Measurements from ENCODE around the gene NUAK2.

Gene NUAK2

DNA sequence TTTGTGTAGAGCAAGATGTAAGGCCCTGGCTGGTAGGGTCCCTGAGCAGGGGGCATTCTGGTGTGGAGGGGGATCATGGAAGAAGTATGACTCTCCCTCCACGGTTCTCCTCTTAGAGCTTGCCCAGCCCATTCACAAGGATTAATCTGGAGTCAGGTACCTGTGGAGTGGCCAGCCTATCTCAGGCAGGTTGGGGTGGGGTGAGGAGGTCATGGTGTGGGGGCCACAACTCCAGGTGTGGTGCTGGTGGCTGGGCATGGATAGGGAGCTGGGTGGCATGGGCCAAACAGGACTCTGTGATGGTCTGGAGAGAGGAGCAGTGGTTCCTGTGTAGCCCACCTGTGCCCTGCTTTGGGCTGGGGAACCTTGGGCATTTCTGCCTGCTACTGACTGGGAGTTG lies 61.5 kb downstream of the NUAK2 start:
- in situ Hi-C loops (cut with MboI; ENCODE audit: low sequenced_read_pairs): loop anchor here (10.0 kb wide), 1 partner anchor 285 kb away; no protein-coding TSS in a partner anchor

DNA sequence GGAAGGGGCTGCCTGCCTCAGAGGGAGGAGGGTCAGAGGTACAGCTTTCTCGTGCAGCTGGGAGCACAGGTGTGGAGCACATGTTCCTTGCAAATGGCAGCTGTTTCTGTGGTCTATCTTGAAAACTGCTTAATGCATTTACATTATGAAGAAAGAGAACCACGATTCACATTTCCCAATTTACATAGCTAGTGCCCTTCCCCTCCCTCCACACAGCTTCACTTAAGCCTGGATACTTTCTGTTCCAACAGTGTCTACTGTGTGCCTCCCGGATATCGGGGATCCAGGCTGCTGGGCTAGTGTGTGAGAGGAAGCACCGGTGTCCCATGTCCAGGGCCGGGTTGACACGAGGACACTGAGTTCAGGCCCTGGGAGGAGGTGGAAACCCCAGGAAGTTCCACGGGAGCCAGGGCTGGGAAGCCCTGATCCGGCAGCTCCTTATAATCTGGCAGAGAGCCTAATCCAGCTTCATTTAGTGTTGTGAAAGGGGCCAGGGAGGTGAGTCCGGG lies 62.2 kb downstream of the NUAK2 start:
- in situ Hi-C loops (cut with MboI; ENCODE audit: low sequenced_read_pairs): loop anchor here (10.0 kb wide), 1 partner anchor 285 kb away; no protein-coding TSS in a partner anchor

DNA sequence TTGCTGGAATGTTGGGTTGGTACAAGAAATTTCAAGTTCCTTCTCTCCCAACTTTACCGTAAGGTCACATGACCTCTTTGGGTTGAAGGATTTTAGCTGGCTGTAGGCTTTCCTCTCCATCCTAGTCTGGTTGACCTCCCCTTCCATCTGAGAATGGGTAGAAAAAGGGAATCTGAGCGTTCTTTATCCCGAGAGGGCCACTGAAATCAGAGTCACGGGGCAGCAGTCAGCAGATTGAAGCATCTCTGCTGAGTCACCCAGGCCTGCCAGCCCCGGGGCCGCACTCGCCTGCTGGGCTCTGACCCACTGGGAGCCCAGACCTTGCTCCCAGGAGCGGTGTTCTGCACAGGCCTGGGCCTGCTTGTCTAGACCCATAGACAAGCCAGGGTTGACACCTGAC lies 62.8 kb downstream of the NUAK2 start:
- in situ Hi-C loops (cut with MboI; ENCODE audit: low sequenced_read_pairs): loop anchor here (10.0 kb wide), 1 partner anchor 284 kb away; no protein-coding TSS in a partner anchor

DNA sequence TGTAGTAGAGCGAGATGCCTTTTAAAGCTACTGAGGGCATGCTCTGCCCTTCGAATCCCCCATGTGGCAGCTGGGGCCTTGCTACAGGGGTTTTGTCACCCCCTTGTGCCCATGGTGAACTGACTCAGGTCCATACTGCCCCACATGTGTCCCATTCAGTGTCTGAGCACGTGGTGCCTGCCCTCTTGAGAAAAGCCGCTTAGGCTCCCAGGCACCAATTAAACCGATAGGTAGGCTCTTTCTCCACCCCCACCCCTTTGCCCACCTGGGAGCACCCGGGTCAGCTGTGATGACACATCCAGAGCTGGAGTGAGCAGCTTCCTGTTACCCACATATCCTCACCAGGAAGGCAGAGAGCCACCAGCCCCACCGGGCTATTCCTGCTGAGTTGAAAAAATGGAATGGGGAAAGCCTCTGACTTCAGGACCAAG lies 63.3 kb downstream of the NUAK2 start:
- in situ Hi-C loops (cut with MboI; ENCODE audit: low sequenced_read_pairs): loop anchor here (10.0 kb wide), 1 partner anchor 283 kb away; no protein-coding TSS in a partner anchor

DNA sequence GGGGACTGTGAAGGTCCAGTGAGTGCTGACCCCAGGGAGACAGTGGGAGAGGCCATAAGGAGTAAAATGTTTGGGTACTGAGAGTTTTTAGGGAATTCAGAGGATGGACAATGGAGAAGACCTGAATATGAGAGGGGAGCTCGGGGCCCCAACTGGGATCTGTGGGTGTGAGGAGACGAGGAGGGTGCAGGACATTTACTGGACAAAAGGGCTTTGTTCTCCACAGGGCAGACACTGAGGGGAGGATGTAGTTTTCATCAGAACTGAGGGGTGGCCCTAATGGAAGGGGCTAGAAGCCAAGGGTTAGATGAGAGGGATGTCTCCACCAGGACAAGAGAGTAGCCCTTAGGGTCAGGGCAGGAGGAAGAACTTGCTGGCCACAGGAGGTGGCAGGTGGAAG lies 63.8 kb downstream of the NUAK2 start:
- in situ Hi-C loops (cut with MboI; ENCODE audit: low sequenced_read_pairs): loop anchor here (10.0 kb wide), 1 partner anchor 283 kb away; no protein-coding TSS in a partner anchor

- in situ Hi-C loops (cut with MboI; ENCODE audit: low sequenced_read_pairs): loop anchor here (10.0 kb wide), 1 partner anchor 282 kb away; no protein-coding TSS in a partner anchor
Observed at GRCh38 chr1:205256951-205257625, 64.5 kb downstream of the NUAK2 start.

DNA sequence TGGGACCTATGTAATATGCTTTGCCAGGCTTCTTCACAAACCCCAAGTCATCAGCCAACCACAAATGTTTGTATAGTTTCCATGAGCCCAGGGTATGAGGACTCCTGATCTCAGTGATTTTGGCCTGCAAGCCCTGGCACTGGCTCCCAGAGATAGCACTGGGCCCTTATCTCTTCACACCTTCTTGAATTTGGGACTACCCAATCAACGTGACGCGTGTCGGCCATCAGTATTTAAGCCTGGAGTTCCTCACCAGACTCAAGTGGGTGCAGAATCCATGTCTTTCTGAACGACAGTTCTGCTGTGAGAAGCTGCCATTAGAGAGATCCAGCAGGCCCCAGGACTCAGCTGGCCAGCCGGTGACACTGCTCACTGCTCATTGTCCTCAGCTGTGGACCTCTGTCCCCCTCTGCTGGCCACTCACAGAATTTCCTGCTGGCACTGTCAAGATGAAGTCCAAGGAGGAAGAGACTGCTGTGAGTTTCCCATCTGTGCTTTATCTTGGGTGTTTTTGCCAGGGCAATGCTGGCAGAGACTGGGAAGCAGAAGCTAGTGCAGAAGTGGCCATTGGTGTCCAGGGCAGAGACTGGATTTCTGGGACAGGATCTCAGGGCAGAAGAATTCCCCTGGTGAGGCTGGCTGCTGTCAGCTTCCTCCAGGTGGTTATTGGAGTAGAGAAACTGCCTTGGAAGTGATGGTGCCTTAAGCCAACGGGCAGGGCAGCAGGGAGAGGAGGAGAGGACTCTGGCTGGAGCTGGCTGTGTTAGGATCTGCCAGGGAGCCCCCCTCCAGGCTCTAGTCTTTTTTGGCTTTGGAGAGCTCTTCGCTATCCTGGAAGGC lies 65.4 kb downstream of the NUAK2 start:
- in situ Hi-C loops (cut with MboI; ENCODE audit: low sequenced_read_pairs): loop anchor here (10.0 kb wide), 1 partner anchor 281 kb away; no protein-coding TSS in a partner anchor
